K562 (cell line): Measurements from ENCODE around the gene ITGA2B. TPM values are rescaled to one million over a fixed set of nuclear protein-coding genes. Genes with fewer than 3 reads are reported as not detected.

ENCODE experiments used
- ARNT ChIP-seq, 2 experiments: fragments of 450-650 bp; IDR thresholded peaks; 2 replicates each; pipeline ENCODE4 v1.6.1; 2016; ENCODE audit warnings: mild to moderate bottlenecking in 1 of 2
- BCLAF1 ChIP-seq, 2 experiments: fragments of 450-650 bp in 1 of 2; IDR thresholded peaks; 2 replicates each; pipeline ENCODE4 v1.6.1; 2011 to 2017; ENCODE audit warnings: low read depth in 2 of 2, antibody characterized with exemption in 1 of 2, borderline replicate concordance in 1 of 2, low read length in 1 of 2, mild to moderate bottlenecking in 1 of 2, mixed read lengths in 1 of 2; ENCODE audit not compliant: control insufficient read depth in 1 of 2
- BCOR ChIP-seq: fragments of 450-650 bp; IDR thresholded peaks from 2 replicates; pipeline ENCODE4 v1.6.1; 2016
- GABPA ChIP-seq: fragments of 200-800 bp; sonication (Bioruptor generic); conservative IDR thresholded peaks from 2 replicates; pipeline ENCODE4 v1.6.1; 2016; ENCODE audit warnings: low read depth, missing genetic modification characterization, missing compliant biosample characterization
- RBM39 ChIP-seq: fragments of 200-400 bp; formaldehyde crosslinking; optimal IDR thresholded peaks from 2 replicates; pipeline ENCODE3; 2018; ENCODE audit warnings: low read depth, low read length
- SRSF3 ChIP-seq: fragments of 200-400 bp; formaldehyde crosslinking; IDR thresholded peaks from 2 replicates; pipeline ENCODE4 v1.6.1; 2016; ENCODE audit warnings: mild to moderate bottlenecking, low read length, moderate library complexity; ENCODE audit not compliant: insufficient read depth
- VEZF1 ChIP-seq: fragments of 200-800 bp; sonication (Bioruptor generic); IDR thresholded peaks from 2 replicates; pipeline ENCODE4 v1.6.1; 2017; ENCODE audit warnings: missing genetic modification characterization, missing compliant biosample characterization
- ZBTB12 ChIP-seq: fragments of 250-450 bp; sonication (Bioruptor Pico); IDR thresholded peaks from 2 replicates; pipeline ENCODE4 v1.4.0; 2020
- ZBTB33 ChIP-seq: sonication (generic); formaldehyde crosslinking; IDR thresholded peaks from 2 replicates; pipeline ENCODE4 v1.8.1; 2023; ENCODE audit warnings: mild to moderate bottlenecking, missing genetic modification reagents
- ZNF407 ChIP-seq: fragments of 450-650 bp; IDR thresholded peaks from 2 replicates; pipeline ENCODE4 v1.6.1; 2016; ENCODE audit warnings: low read depth
- ZNF75A ChIP-seq: fragments of 450-650 bp; formaldehyde crosslinking; IDR thresholded peaks from 2 replicates; pipeline ENCODE4 v1.4.0; 2020; ENCODE audit warnings: mild to moderate bottlenecking
- polyA plus RNA-seq, 8 experiments: library from polyadenylated mRNA; depleted of rRNA in 4 of 8; stranded (reverse) in 5 of 8; unstranded in 3 of 8; fragments of >200 nt; fragmentation: Nextera tagmentation in 2 of 8; fragmentation: Illumina TruSeq in 1 of 8; extraction: Ambion mirVana in 2 of 8; extraction: Trizol in 1 of 8; gene quantifications; 2 replicates each; pipeline versions ENCODE4 v1.2.1 to v1.2.3, GENCODE V29; 2011 to 2014; ENCODE audit warnings: inconsistent platforms in 1 of 8, missing spikeins in 1 of 8
- total RNA-seq, 7 experiments: library from RNA; depleted of rRNA in 6 of 7; stranded (reverse); fragments of >200 nt in 6 of 7; fragmentation: Illumina TruSeq in 2 of 7; extraction: Trizol in 2 of 7; gene quantifications; 2 replicates each; pipeline versions ENCODE4 v1.2.1 to v1.2.3, GENCODE V29; 2011 to 2021; ENCODE audit warnings: low replicate concordance in 1 of 7

Gene ITGA2B
- total and polyA plus RNA-seq, 9 of the 15 experiments (the other 6 are each of a cell fraction or from before 2014, with no cell fraction given): 1.1 to 26.4 (median 5.6) TPM

GRCh38 chr17:44389723-44390202, 314 bp upstream of the ITGA2B start (continued):
- TF ChIP-seq ZBTB12 (CRISPR knock-in tag): no peak
- TF ChIP-seq ARNT (IDR thresholded peaks at IDR 0.05): peak; percentile 54 to 80; a peak in 3 of 4 replicates
- TF ChIP-seq ZNF407: no peak
- 0 out of 4 replicates have a peak, but pooled peaks of 1 of the 2 experiments have one; percentile 26 for TF ChIP-seq BCLAF1 (IDR thresholded peaks at IDR 0.05; ENCODE audit: borderline replicate concordance in 1 of 2, control insufficient read depth in 1 of 2, low read depth in 2 of 2, low read length in 1 of 2)
- peak; percentile 80 for TF ChIP-seq BCOR
- TF ChIP-seq VEZF1: peak; percentile 52
- TF ChIP-seq GABPA: peak; percentile 60
- TF ChIP-seq ZBTB33: peak; percentile 66; the same call in 1 of the 2 replicates
- no peak for TF ChIP-seq SRSF3
- no peak for TF ChIP-seq RBM39
- TF ChIP-seq ZNF75A (CRISPR knock-in tag): no peak
